Dedifferentiated amniotic fluid mesenchymal stem cell (primary cell): ENCODE results near the gene ANKRD17.

Source experiments
- DNase-seq: peaks from one replicate; pipeline ENCODE4 v3.0.0-alpha.2; 2016; ENCODE audit errors: extremely low spot score

Gene ANKRD17

DNA sequence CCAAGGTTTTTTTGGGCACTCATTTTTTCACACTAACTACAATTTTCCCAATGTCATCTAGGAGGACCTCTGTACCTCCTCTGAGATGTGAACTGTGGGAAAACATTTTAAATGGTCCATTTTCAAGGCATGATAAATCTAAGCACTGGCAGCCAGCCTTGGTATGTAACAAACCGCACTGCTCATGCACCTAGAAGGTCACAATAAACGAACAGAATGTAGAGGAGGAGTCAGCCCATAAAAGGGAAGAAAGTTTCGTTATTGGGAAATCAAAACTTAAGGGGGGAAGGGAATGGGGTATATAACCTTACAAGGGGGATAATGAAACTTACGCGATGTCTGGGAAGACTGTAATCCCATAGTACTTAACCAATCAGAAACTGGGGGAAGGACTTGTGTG is 205.5 kb downstream of the ANKRD17 start:
- no peak for DNase-seq

DNA sequence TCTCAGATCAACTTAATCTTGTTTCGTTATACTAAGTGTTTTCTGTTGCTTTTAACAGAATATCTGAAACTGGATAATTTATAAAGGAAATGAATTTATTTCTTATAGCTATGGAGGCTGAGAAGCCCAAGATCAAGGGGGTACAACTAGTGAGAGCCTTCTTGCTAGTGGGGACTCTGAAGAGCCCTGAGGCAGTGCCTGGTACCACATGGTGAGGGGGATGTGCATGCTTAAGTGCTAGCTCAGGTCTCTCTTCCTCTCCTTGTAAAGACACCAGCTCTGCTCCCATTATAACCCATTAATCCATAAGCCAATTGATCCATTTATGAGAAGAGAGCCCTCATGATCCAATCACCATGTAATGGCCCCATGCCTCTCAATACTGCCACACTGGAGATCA is 207.0 kb downstream of the ANKRD17 start:
- no peak for DNase-seq

DNA sequence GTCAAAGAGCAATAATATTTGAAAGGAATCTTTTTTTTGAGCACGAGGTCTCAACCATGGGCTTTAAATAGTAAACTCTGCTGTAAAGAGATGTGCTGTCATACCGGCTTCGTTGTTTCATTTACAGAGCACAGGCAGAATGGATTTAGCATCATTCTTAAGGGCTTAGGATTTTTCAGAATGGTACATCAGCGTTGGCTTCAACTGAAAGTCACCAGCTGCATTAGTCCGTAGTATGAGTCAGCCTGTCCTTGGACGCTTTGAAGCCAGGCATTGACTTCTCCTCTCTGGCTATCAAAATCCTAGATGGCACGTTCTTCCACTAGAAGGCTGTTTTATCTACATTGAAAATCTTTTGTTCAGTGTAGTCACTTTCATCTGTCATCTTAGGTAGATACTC is 212.7 kb downstream of the ANKRD17 start:
- no peak for DNase-seq

DNA sequence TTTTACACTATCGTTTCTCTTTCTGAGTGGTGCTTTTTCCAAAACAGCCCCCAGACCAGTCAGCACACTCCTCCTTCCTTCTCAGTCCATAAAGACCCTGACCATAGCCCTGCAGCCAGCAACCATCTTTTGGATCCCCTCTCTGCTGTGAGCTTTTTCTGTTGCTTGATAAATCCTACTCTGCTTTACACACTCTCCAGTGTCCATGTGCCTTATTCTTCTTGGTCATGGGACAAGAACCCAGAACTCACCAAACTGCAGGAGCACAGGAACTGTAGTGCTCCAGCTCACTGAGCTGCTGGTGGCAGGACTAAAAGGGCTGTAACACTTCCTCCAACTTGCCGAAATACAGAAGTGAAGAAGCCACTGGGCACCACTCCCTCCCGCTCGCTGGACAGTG is 221.5 kb downstream of the ANKRD17 start:
- DNase-seq: no peak

DNA sequence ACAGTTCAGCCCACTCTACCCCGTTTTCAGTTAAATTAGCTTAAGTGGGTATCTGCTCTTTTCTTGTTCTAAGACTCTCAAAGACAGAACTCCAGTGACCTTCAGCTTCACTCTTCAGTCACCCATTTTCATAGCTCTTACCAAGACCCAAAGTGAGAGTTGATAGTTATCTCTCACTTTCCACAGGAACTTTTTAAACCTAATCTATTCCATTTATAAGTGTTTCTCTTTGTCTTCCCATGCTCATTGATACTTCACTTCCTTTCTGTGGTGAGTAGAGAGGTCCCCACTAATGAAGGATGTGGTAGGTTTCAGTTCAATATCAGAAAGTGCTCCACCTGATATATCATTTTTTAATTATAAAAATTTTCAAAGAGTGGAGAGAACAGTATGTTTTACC is 222.5 kb downstream of the ANKRD17 start:
- DNase-seq: no peak

DNA sequence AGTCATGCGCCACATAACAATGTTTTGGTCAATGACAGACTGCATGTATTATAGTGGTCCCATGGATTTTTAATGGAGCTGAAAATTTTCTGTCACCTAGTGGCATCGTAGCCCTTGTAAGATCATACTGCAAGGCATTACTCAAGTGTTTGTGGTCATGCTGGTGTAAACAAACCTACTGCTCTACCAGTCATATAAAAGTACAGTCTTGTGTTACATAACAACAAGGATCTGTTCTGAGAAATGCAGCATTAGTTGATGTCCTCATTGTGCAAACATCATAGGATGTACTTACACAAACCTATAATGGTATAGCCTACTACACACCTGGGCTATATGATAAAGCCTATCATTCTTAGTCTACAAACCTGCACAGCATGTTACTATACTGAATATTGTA is 223.7 kb downstream of the ANKRD17 start:
- DNase-seq: no peak

DNA sequence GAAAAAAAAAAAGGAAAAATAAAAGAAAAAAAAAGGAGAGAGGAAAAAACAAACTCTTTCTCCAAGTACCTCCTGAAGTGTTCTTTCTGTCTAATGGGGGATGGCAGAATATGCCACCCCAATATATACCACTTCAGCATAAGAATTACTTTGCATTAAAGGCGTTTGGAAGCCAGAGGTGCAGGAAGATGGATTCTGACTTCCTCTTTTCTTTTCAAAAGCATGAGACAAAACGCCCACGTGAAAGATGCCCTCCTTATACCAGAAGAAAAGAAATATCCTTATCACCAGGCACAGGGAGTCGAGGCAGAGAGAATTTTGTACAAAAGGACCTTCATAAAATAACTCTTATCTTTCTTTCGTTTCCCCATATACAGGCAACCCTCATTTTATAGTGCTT is 230.0 kb downstream of the ANKRD17 start:
- DNase-seq: no peak
